ENCODE results near the gene DSG3. TPM values are rescaled to one million over a fixed set of nuclear protein-coding genes. Genes with fewer than 3 reads are reported as not detected.

DSG3 gene
- 0.06 TPM for total RNA-seq

GRCh38 chr18:31447530-31448191, at the start of gene DSG3:
Gene DSG3, plus strand, starts transcription at chr18:31447741. Its CDS starts 137 bp downstream, at chr18:31447878.
- no peak for DNase-seq (ENCODE audit: low spot score)

DNA sequence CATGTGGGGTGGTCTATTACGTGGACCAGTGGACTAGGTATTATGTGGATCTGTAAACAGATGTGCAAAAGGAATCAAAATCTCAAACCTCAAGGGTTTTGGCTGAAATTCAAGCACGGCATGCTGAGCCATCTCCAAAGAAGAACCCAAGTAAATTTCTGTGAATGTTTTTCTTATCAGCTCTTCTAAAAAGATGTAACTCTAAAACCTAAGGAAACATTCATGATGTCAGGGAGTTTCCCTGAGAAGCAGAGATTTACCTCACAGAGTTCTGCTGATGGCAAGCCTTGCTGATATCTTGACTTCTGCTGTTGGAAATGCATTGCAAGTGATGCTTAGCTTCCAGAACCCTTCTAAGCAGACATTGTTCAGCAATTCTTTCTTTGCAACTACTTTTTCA, 49.4 kb upstream of the DSG3 start:
- DNase-seq (ENCODE audit: low spot score), result no peak

GRCh38 chr18:31399306-31400032, 48.1 kb upstream of the DSG3 start:
- DNase-seq (ENCODE audit: low spot score), result no peak

- no peak for DNase-seq (ENCODE audit: low spot score)
Observed at GRCh38 chr18:31401156-31402025, 46.1 kb upstream of the DSG3 start.

GRCh38 chr18:31402026-31402373, 45.5 kb upstream of the DSG3 start:
- no peak for DNase-seq (ENCODE audit: low spot score)

GRCh38 chr18:31403409-31403808, 44.1 kb upstream of the DSG3 start:
- no peak for DNase-seq (ENCODE audit: low spot score)

DNA sequence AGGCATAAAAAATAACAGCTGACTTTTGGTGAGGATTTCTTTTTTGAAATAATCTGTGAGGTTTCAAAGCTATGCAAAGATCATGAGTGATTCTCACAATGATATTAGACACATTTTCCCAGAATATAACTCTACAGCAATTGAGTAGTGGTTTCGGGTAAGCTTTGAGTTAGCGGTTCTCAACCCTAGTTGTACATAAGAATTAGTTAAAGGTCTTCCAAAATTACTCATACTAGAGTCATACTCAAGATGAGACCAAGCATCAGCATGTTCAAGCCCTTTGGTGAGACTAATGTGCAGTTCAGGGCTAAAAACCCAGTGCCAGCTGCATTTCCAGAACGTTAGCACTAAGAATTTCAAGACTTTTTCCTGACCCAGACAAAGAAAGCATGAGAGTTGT, 39.9 kb upstream of the DSG3 start:
- DNase-seq (ENCODE audit: low spot score), result no peak

- no peak for DNase-seq (ENCODE audit: low spot score)
Observed at GRCh38 chr18:31409276-31409675, 38.3 kb upstream of the DSG3 start.

DNA sequence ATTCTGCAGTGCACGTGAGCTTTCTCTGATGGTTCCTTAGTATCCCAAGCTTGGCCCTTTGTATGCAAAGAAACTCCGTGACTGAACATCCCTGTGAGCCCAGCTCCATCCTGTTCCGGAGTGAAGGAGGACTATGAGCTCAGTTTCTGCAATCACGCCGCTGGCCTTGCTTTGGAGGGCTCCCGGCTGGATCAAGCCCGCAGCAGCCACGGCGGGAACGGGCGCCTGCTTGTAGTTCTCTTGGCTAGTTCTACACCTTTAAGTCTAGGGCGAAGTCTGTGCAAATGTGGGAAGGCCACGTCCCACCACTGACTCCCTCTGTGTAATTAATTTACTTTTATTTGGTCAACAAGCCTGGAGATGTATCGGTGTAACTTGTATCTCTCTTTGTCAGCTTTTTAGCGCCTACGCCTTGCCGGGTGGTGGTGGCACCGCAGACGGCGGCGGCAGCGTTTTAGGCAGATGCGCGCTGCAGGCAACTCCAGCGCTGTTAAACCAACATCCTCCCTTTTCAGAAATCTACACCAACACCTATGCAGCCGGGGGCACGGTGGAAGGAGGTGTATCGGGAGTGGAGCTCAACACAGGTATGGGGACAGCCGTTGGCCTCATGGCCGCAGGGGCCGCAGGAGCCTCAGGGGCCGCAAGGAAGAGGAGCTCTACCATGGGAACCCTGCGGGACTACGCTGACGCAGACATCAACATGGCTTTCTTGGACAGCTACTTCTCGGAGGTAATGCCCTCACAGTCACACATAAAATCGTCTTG, 36.6 kb upstream of the DSG3 start:
- DNase-seq (ENCODE audit: low spot score), result no peak

- no peak for DNase-seq (ENCODE audit: low spot score)
Observed at GRCh38 chr18:31413137-31413536, 34.4 kb upstream of the DSG3 start.

DNA sequence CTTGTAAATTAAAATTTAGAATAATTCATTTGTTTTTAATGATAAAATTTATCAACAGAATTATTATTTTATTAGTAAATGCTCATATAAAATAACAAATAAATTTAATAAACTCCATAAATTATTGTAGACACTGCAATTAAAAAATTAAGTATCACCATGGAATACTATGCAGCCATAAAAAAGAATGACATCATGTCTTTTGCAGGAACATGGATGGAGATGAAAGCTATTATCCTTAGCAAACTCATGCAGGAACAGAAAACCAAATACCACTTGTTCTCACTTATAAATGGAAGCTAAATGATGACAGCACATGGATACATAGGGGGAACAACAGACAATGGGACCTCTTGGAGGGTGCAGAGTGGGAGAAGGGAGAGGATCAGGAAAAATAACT, 29.7 kb upstream of the DSG3 start:
- DNase-seq (ENCODE audit: low spot score), result no peak

GRCh38 chr18:31419457-31419932, 28.0 kb upstream of the DSG3 start:
- DNase-seq (ENCODE audit: low spot score), result no peak

- no peak for DNase-seq (ENCODE audit: low spot score)
Observed at GRCh38 chr18:31420032-31420431, 27.5 kb upstream of the DSG3 start.

GRCh38 chr18:31420524-31420923, 27.0 kb upstream of the DSG3 start:
- DNase-seq (ENCODE audit: low spot score), result no peak

DNA sequence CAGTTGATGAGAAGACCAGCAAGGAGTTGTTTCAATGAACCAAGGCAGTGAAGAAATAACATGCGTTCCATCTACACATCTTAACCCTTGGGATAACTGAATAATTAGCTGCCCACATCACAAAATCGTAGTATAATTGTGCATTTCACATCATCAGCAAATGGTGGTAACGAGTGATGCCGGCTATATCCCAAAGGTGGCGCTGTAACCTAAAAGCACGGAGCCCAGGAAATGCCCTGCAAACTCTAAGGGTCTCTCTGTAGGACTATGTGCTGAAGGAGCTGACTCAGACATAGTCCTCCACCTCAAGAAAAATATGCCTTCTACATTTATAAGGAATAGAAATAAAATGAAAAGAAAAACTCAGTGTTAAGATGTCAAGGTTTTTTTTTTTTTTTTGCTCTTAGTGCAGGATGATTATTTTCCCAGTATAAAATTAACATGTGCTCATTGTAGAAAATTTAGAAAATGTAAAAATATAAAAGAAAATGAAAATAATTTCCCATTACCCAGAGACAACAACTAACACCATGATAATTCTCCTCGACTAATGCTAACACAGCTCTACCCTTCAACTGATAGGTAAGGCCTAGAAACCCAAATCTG, 23.1 kb upstream of the DSG3 start:
- no peak for DNase-seq (ENCODE audit: low spot score)

GRCh38 chr18:31426021-31426420, 21.5 kb upstream of the DSG3 start:
- DNase-seq (ENCODE audit: low spot score), result no peak

- no peak for DNase-seq (ENCODE audit: low spot score)
Observed at GRCh38 chr18:31426871-31427406, 20.6 kb upstream of the DSG3 start.

GRCh38 chr18:31428211-31428610, 19.3 kb upstream of the DSG3 start:
- no peak for DNase-seq (ENCODE audit: low spot score)

DNA sequence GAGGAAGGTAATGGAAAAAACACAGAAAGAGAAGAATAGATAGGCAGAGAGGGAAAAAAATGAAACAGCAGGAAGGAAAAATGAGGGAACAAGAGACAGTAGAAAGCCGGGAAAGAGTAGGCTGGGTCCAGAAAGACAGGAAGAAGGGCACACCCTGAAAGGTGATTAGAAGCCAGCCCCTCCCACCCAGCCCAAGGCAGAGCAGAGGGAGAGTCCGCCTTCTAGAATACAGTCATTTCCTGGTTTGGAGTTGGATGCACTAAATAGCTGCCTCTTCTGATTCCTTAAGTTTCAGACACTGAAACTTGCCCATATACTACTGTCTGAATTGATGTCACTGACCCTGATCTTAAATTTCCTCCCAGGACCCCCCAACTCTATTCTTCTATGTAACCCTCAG, 17.9 kb upstream of the DSG3 start:
- DNase-seq (ENCODE audit: low spot score), result peak; percentile 28

DNA sequence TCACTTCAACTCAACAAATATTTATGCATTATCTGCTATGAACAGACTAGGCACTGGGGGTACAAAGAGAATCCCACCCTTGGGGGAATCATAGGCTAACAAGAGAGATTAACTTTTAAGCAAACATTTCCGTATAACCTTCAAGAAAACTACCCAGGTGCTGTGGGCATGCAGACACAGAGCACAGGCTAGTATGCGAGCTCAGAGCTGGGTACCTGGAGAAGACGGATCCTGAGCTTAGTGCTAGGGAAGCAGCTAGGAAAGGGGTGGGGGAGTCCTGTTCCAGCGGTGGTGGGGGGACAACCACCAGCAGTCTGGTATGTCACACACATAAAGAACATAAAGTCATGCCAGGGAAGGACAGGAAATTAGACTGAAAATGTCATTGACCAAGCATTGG, 17.5 kb upstream of the DSG3 start:
- no peak for DNase-seq (ENCODE audit: low spot score)

GRCh38 chr18:31430554-31430953, 17.0 kb upstream of the DSG3 start:
- no peak for DNase-seq (ENCODE audit: low spot score)

Data from mucosa of gallbladder (tissue), 1 donor.